ENCODE data around the gene GUCA1C. TPM values are rescaled to one million over a fixed set of nuclear protein-coding genes. Genes with fewer than 3 reads are reported as not detected.

The GUCA1C gene
- total RNA-seq, 1 experiment from 2014 or later, result not detected

GRCh38 chr3:108918866-108919265, 34.8 kb downstream of the GUCA1C start:
- in situ Hi-C loops (cut with HindIII; ENCODE audit: low pct_unique_long_range_greater_than_20kb, low sequenced_read_pairs), result no loop called here
- DNase-seq (ENCODE audit: low read depth), result no peak

- in situ Hi-C loops (cut with HindIII; ENCODE audit: low pct_unique_long_range_greater_than_20kb, low sequenced_read_pairs), result no loop called here
Measured at GRCh38 chr3:108914774-108915641, 38.7 kb downstream of the GUCA1C start.

GRCh38 chr3:108909799-108910198, 43.9 kb downstream of the GUCA1C start:
- in situ Hi-C loops (cut with HindIII; ENCODE audit: low pct_unique_long_range_greater_than_20kb, low sequenced_read_pairs), result no loop called here
- no peak for DNase-seq (ENCODE audit: low read depth)

More at GRCh38 chr3:108914774-108915641, 38.7 kb downstream of the GUCA1C start:
- DNase-seq (ENCODE audit: low read depth), result peak; percentile 54

GRCh38 chr3:108907194-108907593, 46.5 kb downstream of the GUCA1C start:
- no peak for DNase-seq (ENCODE audit: low read depth)
- in situ Hi-C loops (cut with HindIII; ENCODE audit: low pct_unique_long_range_greater_than_20kb, low sequenced_read_pairs), result no loop called here

- DNase-seq (ENCODE audit: low read depth), result no peak
- in situ Hi-C loops (cut with HindIII; ENCODE audit: low pct_unique_long_range_greater_than_20kb, low sequenced_read_pairs), result no loop called here
Measured at GRCh38 chr3:108899530-108899929, 54.1 kb downstream of the GUCA1C start.

- in situ Hi-C loops (cut with HindIII; ENCODE audit: low pct_unique_long_range_greater_than_20kb, low sequenced_read_pairs), result no loop called here
- no peak for DNase-seq (ENCODE audit: low read depth)
Measured at GRCh38 chr3:108897883-108898282, 55.8 kb downstream of the GUCA1C start.

- in situ Hi-C loops (cut with HindIII; ENCODE audit: low pct_unique_long_range_greater_than_20kb, low sequenced_read_pairs), result no loop called here
- no peak for DNase-seq (ENCODE audit: low read depth)
Measured at GRCh38 chr3:108894981-108895380, 58.7 kb downstream of the GUCA1C start.

- in situ Hi-C loops (cut with HindIII; ENCODE audit: low pct_unique_long_range_greater_than_20kb, low sequenced_read_pairs), result no loop called here
- DNase-seq (ENCODE audit: low read depth), result no peak
Measured at GRCh38 chr3:108891833-108892232, 61.8 kb downstream of the GUCA1C start.

GRCh38 chr3:108887777-108888176, 65.9 kb downstream of the GUCA1C start:
- no peak for DNase-seq (ENCODE audit: low read depth)
- in situ Hi-C loops (cut with HindIII; ENCODE audit: low pct_unique_long_range_greater_than_20kb, low sequenced_read_pairs), result no loop called here

- in situ Hi-C loops (cut with HindIII; ENCODE audit: low pct_unique_long_range_greater_than_20kb, low sequenced_read_pairs), result no loop called here
Measured at GRCh38 chr3:108887121-108887520, 66.6 kb downstream of the GUCA1C start.

GRCh38 chr3:108883373-108883772, 70.3 kb downstream of the GUCA1C start:
- in situ Hi-C loops (cut with HindIII; ENCODE audit: low pct_unique_long_range_greater_than_20kb, low sequenced_read_pairs), result no loop called here

More at GRCh38 chr3:108887121-108887520, 66.6 kb downstream of the GUCA1C start:
- no peak for DNase-seq (ENCODE audit: low read depth)

GRCh38 chr3:108882762-108883161, 70.9 kb downstream of the GUCA1C start:
- in situ Hi-C loops (cut with HindIII; ENCODE audit: low pct_unique_long_range_greater_than_20kb, low sequenced_read_pairs), result no loop called here
- no peak for DNase-seq (ENCODE audit: low read depth)

More at GRCh38 chr3:108883373-108883772, 70.3 kb downstream of the GUCA1C start:
- no peak for DNase-seq (ENCODE audit: low read depth)

- DNase-seq (ENCODE audit: low read depth), result no peak
- in situ Hi-C loops (cut with HindIII; ENCODE audit: low pct_unique_long_range_greater_than_20kb, low sequenced_read_pairs), result no loop called here
Measured at GRCh38 chr3:108879915-108880314, 73.8 kb downstream of the GUCA1C start.

GRCh38 chr3:108877901-108878300, 75.8 kb downstream of the GUCA1C start:
- DNase-seq (ENCODE audit: low read depth), result no peak

GRCh38 chr3:108863799-108864135, 89.9 kb downstream of the GUCA1C start:
- in situ Hi-C loops (cut with HindIII; ENCODE audit: low pct_unique_long_range_greater_than_20kb, low sequenced_read_pairs), result no loop called here
- peak; percentile 66 for DNase-seq (ENCODE audit: low read depth)

More at GRCh38 chr3:108877901-108878300, 75.8 kb downstream of the GUCA1C start:
- in situ Hi-C loops (cut with HindIII; ENCODE audit: low pct_unique_long_range_greater_than_20kb, low sequenced_read_pairs), result no loop called here

GRCh38 chr3:108862865-108863798, 90.5 kb downstream of the GUCA1C start:
- in situ Hi-C loops (cut with HindIII; ENCODE audit: low pct_unique_long_range_greater_than_20kb, low sequenced_read_pairs), result no loop called here
- DNase-seq (ENCODE audit: low read depth), result peak; percentile 71

- in situ Hi-C loops (cut with HindIII; ENCODE audit: low pct_unique_long_range_greater_than_20kb, low sequenced_read_pairs), result no loop called here
- no peak for DNase-seq (ENCODE audit: low read depth)
Measured at GRCh38 chr3:108861401-108861800, 92.3 kb downstream of the GUCA1C start.

All from Caki2 (cell line).